ENCODE measurements around the gene FAM117B. TPM values are rescaled to one million over a fixed set of nuclear protein-coding genes. Genes with fewer than 3 reads are reported as not detected.

FAM117B gene
- total RNA-seq, result 1 to 10 TPM; 3.7 to 8.9 (median 6.2) TPM
- 1 to 10 TPM; 3.6 to 6.3 (median 4.6) TPM for polyA plus RNA-seq

DNA sequence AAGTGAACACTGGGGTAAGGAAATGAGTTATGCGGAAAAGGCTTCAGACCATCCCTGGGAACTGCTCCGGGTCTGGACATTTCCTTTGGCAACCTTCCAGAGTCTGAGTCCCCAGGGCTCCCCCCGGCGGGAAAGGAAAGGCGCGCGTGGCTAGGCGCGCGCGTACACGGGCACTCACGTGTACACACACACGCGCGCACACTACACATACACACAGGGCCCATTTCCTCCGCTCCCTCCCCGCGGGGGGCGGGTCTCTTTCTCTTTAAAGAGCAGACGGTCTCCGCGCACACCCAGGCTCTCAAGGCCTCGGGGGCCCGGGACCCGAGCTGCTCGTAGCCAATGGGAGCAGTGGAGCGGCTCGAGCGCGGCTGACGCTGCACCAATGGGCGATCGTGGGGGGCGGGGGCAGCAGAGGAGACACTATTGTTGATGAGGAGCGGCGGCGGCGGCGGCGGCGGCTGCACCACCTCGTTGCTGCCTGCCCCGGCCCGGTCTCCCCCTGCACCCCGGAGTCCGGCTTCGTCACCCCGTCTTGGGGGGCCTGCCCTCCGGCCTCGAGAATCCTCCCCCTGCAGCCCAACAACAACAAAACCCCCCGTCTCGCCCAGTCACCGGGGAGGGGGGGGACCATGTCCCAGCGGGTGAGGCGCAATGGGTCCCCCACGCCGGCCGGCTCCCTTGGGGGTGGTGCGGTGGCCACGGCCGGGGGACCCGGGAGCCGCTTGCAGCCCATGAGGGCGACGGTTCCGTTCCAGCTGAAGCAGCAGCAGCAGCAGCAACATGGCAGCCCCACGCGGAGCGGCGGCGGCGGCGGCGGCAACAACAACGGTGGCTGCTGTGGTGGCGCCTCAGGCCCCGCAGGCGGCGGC is at the start of gene FAM117B:
Gene FAM117B (plus strand): TSS at position 414 of the 872 bp plus-strand sequence. CDS start 219 bp downstream, at position 633.
- DNase-seq, result peak; percentile 99
- TF ChIP-seq POLR2A (IDR thresholded peaks at IDR 0.05) (peak; percentile 25 to 85), EP300 (IDR thresholded peaks at IDR 0.05) (peak in 1 of 4 donors; percentile 36), POLR2AphosphoS5 (IDR thresholded peaks at IDR 0.05) (peak; percentile 17 to 84 (median 83))
- TF ChIP-seq, protein P1, sequence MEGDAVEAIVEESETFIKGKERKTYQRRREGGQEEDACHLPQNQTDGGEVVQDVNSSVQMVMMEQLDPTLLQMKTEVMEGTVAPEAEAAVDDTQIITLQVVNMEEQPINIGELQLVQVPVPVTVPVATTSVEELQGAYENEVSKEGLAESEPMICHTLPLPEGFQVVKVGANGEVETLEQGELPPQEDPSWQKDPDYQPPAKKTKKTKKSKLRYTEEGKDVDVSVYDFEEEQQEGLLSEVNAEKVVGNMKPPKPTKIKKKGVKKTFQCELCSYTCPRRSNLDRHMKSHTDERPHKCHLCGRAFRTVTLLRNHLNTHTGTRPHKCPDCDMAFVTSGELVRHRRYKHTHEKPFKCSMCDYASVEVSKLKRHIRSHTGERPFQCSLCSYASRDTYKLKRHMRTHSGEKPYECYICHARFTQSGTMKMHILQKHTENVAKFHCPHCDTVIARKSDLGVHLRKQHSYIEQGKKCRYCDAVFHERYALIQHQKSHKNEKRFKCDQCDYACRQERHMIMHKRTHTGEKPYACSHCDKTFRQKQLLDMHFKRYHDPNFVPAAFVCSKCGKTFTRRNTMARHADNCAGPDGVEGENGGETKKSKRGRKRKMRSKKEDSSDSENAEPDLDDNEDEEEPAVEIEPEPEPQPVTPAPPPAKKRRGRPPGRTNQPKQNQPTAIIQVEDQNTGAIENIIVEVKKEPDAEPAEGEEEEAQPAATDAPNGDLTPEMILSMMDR (IDR thresholded peaks at IDR 0.05), result no peak
- 0% methylated on average over 80 of the region's 80 CpGs for WGBS, 2 donors
- Histone ChIP-seq H3K4me1 (peaks cover 0 to 11% (median 5%) of the 10 kb centered on the region in 4 donors), H3K27ac (peak within 1 kb of the TSS; percentile 90 to 96 (median 91)), H3K36me3 (no peaks in the 10 kb centered on the region), H3K27me3 (no peaks in the 10 kb centered on the region), H3K9me3 (no peaks in the 10 kb centered on the region), H3K4me3 (peak within 1 kb of the TSS; percentile 96 to 100 (median 99))
- intact Hi-C loops (cut with DNase I), result loop anchor here (2.0 to 10.0 kb wide), 5 partner anchors 170 to 600 kb away; partner anchors contain the start of genes BMPR2, FZD7, NBEAL1 and WDR12

GRCh38 chr2:202588647-202589581 is 45.9 kb upstream of the FAM117B start:
- no peaks in the 10 kb centered on the region for H3K36me3 ChIP-seq
- no peaks in the 10 kb centered on the region for H3K27me3 ChIP-seq
- H3K27ac ChIP-seq, result no peak overlapping the region
- DNase-seq, result peak; percentile 86
- H3K9me3 ChIP-seq, result peaks cover 0 to 2% (median 0%) of the 10 kb centered on the region in 4 donors
- intact Hi-C loops (cut with DNase I), result loop anchor here (2.0 kb wide), 2 partner anchors 44 to 282 kb away; partner anchors contain the start of gene ICA1L
- H3K4me3 ChIP-seq, result peak overlapping the region in 3 of 4 donors; percentile 5 to 17 (median 13)
- 29 to 41% methylated on average over 17 of the region's 17 CpGs for WGBS, 2 donors
- TF ChIP-seq EP300 (IDR thresholded peaks at IDR 0.05), result no peak
- TF ChIP-seq, protein P1 (IDR thresholded peaks at IDR 0.05), result peak; percentile 69 to 96 (median 92)
- no peak for TF ChIP-seq POLR2A (IDR thresholded peaks at IDR 0.05)
- peaks cover 0 to 9% (median 8%) of the 10 kb centered on the region in 4 donors for H3K4me1 ChIP-seq

GRCh38 chr2:202589582-202589949 is 45.2 kb upstream of the FAM117B start:
- H3K27me3 ChIP-seq, result no peaks in the 10 kb centered on the region
- TF ChIP-seq EP300 (IDR thresholded peaks at IDR 0.05), result no peak
- no peak overlapping the region for H3K4me3 ChIP-seq
- H3K4me1 ChIP-seq, result peaks cover 0 to 9% (median 8%) of the 10 kb centered on the region in 4 donors
- no peaks in the 10 kb centered on the region for H3K9me3 ChIP-seq
- H3K27ac ChIP-seq, result no peak overlapping the region
- 97% methylated on average over 4 of the region's 4 CpGs for WGBS, 2 donors
- H3K36me3 ChIP-seq, result no peaks in the 10 kb centered on the region
- intact Hi-C loops (cut with DNase I), result loop anchor here (2.0 kb wide), 2 partner anchors 43 to 281 kb away; partner anchors contain the start of gene ICA1L
- DNase-seq, result no peak

GRCh38 chr2:202592566-202592965 is 42.2 kb upstream of the FAM117B start:
- Histone ChIP-seq H3K27me3 (no peaks in the 10 kb centered on the region), H3K4me1 (peaks cover 0 to 9% (median 8%) of the 10 kb centered on the region in 4 donors), H3K27ac (no peak overlapping the region), H3K4me3 (no peak overlapping the region), H3K9me3 (no peaks in the 10 kb centered on the region), H3K36me3 (no peaks in the 10 kb centered on the region)
- no peak for DNase-seq
- WGBS, 2 donors, result 88 to 98% methylated on average over 2 of the region's 2 CpGs
- TF ChIP-seq POLR2AphosphoS5 (IDR thresholded peaks at IDR 0.05) (no peak), EP300 (IDR thresholded peaks at IDR 0.05) (no peak), POLR2A (IDR thresholded peaks at IDR 0.05) (no peak)
- TF ChIP-seq, protein P1 (IDR thresholded peaks at IDR 0.05), result no peak
- intact Hi-C loops (cut with DNase I), result no loop called here

Measured in sigmoid colon (tissue), 7 donors.